Left lung (tissue), 10 donors: ENCODE data around the gene ZNF774. TPM values are rescaled to one million over a fixed set of nuclear protein-coding genes. Genes with fewer than 3 reads are reported as not detected.
A peak's percentile ranks its signal among the peaks of the same experiment; 100 is the strongest.
"Not testable (repeated sequence)": the region's sequence is repeated elsewhere in the genome, so short reads cannot be mapped to it uniquely, and the experiment has no call there.

Experiments
- ATAC-seq: fragments of 200-7000 bp; cut with Tn5 transposase; one replicate; pipeline ENCODE4 v1.9.1; 2020; ENCODE audit warnings: moderate library complexity
- DNase-seq, 4 donors: peaks; one replicate each; pipeline ENCODE4 v3.0.0-alpha.2; 2013 to 2020
- H3K27ac ChIP-seq, 2 donors: fragments of 200-600 bp; sonication (generic) in 1 of 2; one replicate each; pipeline versions ENCODE4 v1.5.0 to v1.8.0; 2020 to 2021
- H3K27me3 ChIP-seq, 2 donors: fragments of 200-600 bp; sonication (generic) in 1 of 2; one replicate each; pipeline versions ENCODE4 v1.5.0 to v1.8.0; 2020 to 2021
- H3K36me3 ChIP-seq, 2 donors: fragments of 200-600 bp; sonication (generic) in 1 of 2; one replicate each; pipeline versions ENCODE4 v1.5.0 to v1.8.0; 2020 to 2021
- H3K4me1 ChIP-seq, 2 donors: fragments of 200-600 bp; one replicate each; pipeline ENCODE4 v1.8.0; 2021
- H3K4me3 ChIP-seq, 2 donors: fragments of 200-600 bp; sonication (generic) in 1 of 2; one replicate each; pipeline versions ENCODE4 v1.5.0 to v1.8.0; 2020 to 2021; ENCODE audit warnings: mild to moderate bottlenecking in 1 of 2
- H3K9me3 ChIP-seq, 2 donors: fragments of 200-600 bp; sonication (generic) in 1 of 2; one replicate each; pipeline versions ENCODE4 v1.5.0 to v1.8.0; 2020 to 2021
- CTCF ChIP-seq, 2 donors: fragments of 200-600 bp; sonication (generic) in 1 of 2; IDR thresholded peaks; one replicate each; pipeline versions ENCODE4 v1.5.0 to v1.8.0; 2021; ENCODE audit warnings: antibody characterized with exemption in 2 of 2
- intact Hi-C, 2 donors: fragments of 100-400 bp; cut with DNase I; formaldehyde crosslinking; loops; one replicate each; pipeline versions ENCODE4 v1.11.2 to v1.14.2; 2022
- polyA plus RNA-seq, 6 donors: library from polyadenylated mRNA; unstranded; fragments of 120-200 nt; gene quantifications; one replicate each; pipeline ENCODE4 v1.2.1, GENCODE V29; 2013; ENCODE audit not compliant: insufficient read length in 6 of 6
- total RNA-seq, 2 donors: library from RNA; stranded (reverse); fragmentation: NEBNext Ultra II Directional; extraction: Animal tissue kit (Norgen Biotek cat#: 25700); gene quantifications; one replicate each; pipeline ENCODE4 v1.2.1, GENCODE V29; 2021
- donor health status: DM: no; HTN: yes; CAD: no.
- donor health status: DM: no; HTN: no; CAD: no.

The ZNF774 gene
- total and polyA plus RNA-seq, 8 donors = 3.6 to 6.6 (median 5.9) TPM

DNA sequence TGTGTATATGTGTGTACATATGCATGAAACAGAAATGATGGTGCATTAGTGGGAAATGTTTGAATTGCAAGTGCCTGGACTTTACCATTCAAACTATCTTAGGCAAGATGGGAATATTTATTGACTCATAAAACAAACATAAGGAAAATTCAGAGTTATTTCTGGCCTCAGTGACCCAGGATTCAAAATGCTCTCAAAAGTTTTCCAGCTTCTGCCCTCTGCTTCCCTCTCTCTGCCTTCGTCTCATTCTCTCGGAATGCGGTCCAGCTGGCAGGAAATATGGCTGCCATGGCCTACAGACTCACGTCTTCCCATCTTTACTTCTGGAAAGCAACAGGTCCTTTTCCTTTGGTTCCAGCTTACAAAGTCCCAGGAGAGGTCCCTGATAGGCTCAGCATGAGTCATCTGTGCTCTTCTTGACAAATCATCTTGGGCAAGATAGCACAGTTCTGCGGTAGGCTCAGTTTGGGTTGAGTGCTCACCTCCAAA, 8.7 kb upstream of the ZNF774 start:
- Histone ChIP-seq H3K27me3 (no peaks in the 10 kb centered on the region), H3K4me3 (no peak overlapping the region), H3K36me3 (no peaks in the 10 kb centered on the region), H3K4me1 (peaks cover 0 to 34% of the 10 kb centered on the region in 2 donors), H3K9me3 (no peaks in the 10 kb centered on the region), H3K27ac (no peak overlapping the region)
- TF ChIP-seq CTCF (IDR thresholded peaks at IDR 0.05) = no peak
- DNase-seq = no peak
- peak; percentile 21 for ATAC-seq
- intact Hi-C loops = no loop called here

DNA sequence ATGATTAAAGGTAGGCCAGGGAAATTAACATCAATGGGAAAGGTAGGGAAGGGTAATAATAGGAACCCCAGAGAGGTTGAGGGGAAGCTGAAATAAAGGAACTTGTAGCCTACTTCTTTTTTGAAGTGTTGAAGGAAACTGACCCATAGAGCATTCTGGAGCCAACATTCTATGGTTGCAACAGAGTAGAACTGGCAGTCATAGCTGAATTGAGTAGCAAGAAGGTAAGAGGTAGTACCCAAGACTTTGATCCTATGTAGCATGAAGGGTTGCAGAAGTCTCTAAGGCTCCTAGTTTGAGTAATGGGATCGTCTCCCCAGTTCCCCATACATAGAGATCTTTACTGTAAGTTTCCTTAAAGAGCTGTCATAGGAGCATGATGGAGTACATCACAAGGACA, 7.4 kb upstream of the ZNF774 start:
- TF ChIP-seq CTCF (IDR thresholded peaks at IDR 0.05) = no peak

DNA sequence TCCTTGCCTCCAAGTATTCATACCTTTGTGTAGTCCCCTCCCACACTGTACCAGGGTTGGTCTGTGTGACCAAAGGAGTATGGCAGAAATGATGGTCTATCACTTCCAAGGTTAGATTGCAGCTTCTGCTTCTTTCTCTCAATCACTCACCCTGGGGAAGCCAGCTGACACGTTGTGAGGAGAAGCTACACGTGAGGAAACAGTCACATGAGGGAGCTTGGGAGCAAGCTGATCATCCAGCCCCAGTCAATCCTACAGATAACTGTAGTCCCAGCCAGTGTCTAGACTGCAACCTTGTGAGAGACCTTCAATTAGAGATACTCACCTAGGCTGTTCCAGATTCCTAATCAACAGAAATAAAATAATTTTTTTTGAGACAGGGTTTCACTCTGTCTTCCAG, 6.2 kb upstream of the ZNF774 start:
- Histone ChIP-seq H3K36me3 (no peaks in the 10 kb centered on the region), H3K27me3 (no peaks in the 10 kb centered on the region), H3K9me3 (no peaks in the 10 kb centered on the region), H3K27ac (no peak overlapping the region), H3K4me1 (peaks cover 0 to 34% of the 10 kb centered on the region in 2 donors), H3K4me3 (no peak overlapping the region)
- intact Hi-C loops = no loop called here
- no peak for TF ChIP-seq CTCF (IDR thresholded peaks at IDR 0.05)
- ATAC-seq (no peak), DNase-seq (peak in 1 of 4 donors; percentile 45)

More for the DNA sequence above, 7.4 kb upstream of the ZNF774 start:
- Histone ChIP-seq H3K27ac (no peak overlapping the region), H3K9me3 (no peaks in the 10 kb centered on the region), H3K4me3 (no peak overlapping the region), H3K27me3 (no peaks in the 10 kb centered on the region), H3K36me3 (no peaks in the 10 kb centered on the region), H3K4me1 (peaks cover 0 to 34% of the 10 kb centered on the region in 2 donors)
- intact Hi-C loops = no loop called here
- DNase-seq (no peak), ATAC-seq (peak; percentile 42)

DNA sequence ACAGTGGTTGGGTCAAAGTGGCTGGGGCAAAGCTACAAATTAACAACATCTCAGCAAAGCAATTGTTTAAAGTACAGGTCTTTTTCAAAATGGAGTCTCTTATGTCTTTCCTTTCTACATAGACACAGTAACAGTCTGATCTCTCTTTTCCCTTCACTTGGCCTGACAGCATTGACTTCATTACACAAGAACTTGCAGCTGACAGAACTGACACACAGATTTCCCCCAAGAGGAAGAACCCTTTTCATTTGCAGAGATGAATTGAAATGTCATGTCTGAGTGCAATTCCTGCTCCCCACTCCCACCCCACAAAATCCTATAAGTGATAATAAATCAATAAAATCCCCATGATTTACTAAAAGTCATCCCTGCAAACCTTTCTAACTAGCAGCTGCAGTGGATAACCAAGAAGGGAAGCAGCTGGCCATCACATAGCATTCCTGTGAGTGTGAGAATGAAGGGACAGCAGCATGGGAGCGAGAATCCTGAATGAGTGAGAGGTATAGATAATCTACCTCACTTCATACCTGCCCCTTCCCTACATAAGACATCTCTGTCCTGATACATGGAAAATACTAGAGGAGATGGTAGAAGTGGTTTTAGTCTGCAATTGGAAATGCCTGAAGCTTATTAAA, 4.5 kb upstream of the ZNF774 start:
- DNase-seq, H3K36me3 ChIP-seq, H3K27ac ChIP-seq, ATAC-seq, H3K9me3 ChIP-seq, H3K27me3 ChIP-seq, intact Hi-C loops, H3K4me3 ChIP-seq: not testable (repeated sequence)
- H3K4me1 ChIP-seq = peaks cover 0 to 34% of the 10 kb centered on the region in 2 donors

GRCh38 chr15:90348456-90348855, 3.6 kb upstream of the ZNF774 start:
- H3K9me3 ChIP-seq = no peaks in the 10 kb centered on the region
- ATAC-seq (no peak), DNase-seq (no peak)
- no peak for TF ChIP-seq CTCF (IDR thresholded peaks at IDR 0.05)
- H3K4me1 ChIP-seq = peaks cover 0 to 29% of the 10 kb centered on the region in 2 donors
- no peak overlapping the region for H3K27ac ChIP-seq
- intact Hi-C loops = no loop called here
- no peaks in the 10 kb centered on the region for H3K36me3 ChIP-seq
- no peaks in the 10 kb centered on the region for H3K27me3 ChIP-seq
- H3K4me3 ChIP-seq = no peak overlapping the region

DNA sequence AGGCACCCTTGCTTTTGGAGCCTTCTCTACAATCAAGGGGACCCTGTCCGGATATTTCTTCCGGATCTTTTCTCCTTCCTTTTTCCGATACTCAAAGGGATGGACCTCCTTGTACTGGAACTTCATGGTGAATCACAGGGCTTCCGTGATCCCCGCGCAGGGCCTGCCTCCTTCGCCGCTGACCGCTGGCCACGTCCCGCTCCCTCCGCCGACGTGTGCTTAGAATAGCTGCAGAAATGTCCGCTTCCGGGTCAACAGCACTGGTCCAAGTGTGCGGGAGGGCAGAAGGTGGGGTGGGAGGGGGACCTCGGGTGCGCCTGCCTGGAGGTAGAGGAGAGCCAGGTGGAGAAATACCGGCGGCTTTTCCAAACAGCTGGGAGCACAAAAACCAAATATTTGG, 3.0 kb upstream of the ZNF774 start:
- Histone ChIP-seq H3K4me1 (peaks cover 0 to 24% of the 10 kb centered on the region in 2 donors), H3K4me3 (no peak overlapping the region), H3K27me3 (no peaks in the 10 kb centered on the region), H3K9me3 (no peaks in the 10 kb centered on the region), H3K27ac (no peak overlapping the region), H3K36me3 (no peaks in the 10 kb centered on the region)
- ATAC-seq (no peak), DNase-seq (no peak)
- intact Hi-C loops = no loop called here
- TF ChIP-seq CTCF (IDR thresholded peaks at IDR 0.05) = no peak
